ENCODE measurements around the gene RBMY1D.
"Not testable (repeated sequence)": the region's sequence is repeated elsewhere in the genome, so short reads cannot be mapped to it uniquely, and the experiment has no call there.

The RBMY1D gene

DNA sequence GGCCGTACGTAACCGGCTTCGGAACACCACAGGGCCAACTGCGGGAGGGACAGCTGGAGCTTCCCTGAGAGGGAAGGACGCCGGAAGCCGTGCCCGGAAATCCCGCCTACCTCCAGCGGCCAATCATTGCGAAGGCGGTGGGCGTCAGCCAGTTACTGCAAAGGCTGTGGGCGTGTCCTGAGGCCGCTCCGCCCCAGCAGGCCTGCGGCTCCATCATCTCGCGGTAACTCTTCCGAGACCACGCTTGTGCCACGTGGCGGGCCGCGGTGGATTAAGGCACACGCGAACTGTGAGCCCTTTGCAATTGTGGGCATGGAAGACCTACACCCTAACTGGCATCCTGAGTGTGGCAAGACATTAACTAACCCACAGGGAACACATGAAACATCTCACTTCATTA, at the start of gene RBMY1D:
RBMY1D (minus strand) TSS at position 101 of the 400 bp plus-strand sequence. CDS start 2,013 bp downstream, outside the sequence.
- not testable (repeated sequence) for H3K4me2 ChIP-seq, H3K36me3 ChIP-seq, H3K4me1 ChIP-seq, H3K27ac ChIP-seq, H3K9ac ChIP-seq, H3K27me3 ChIP-seq, H3K9me3 ChIP-seq, H3K4me3 ChIP-seq, H4K20me1 ChIP-seq

DNA sequence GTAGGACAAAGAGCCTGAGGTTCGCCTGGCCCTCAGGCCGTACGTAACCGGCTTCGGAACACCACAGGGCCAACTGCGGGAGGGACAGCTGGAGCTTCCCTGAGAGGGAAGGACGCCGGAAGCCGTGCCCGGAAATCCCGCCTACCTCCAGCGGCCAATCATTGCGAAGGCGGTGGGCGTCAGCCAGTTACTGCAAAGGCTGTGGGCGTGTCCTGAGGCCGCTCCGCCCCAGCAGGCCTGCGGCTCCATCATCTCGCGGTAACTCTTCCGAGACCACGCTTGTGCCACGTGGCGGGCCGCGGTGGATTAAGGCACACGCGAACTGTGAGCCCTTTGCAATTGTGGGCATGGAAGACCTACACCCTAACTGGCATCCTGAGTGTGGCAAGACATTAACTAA, 23.6 kb upstream of the RBMY1D start, which contains the start of gene RBMY1E:
RBMY1E (minus strand) TSS at position 101 of the 400 bp plus-strand sequence. CDS start 1,978 bp downstream, outside the sequence.
- H3K4me1 ChIP-seq, H3K27ac ChIP-seq, H3K27me3 ChIP-seq, H4K20me1 ChIP-seq, H3K4me3 ChIP-seq, H3K4me2 ChIP-seq, H3K36me3 ChIP-seq, H3K9ac ChIP-seq, H3K9me3 ChIP-seq: not testable (repeated sequence)

DNA sequence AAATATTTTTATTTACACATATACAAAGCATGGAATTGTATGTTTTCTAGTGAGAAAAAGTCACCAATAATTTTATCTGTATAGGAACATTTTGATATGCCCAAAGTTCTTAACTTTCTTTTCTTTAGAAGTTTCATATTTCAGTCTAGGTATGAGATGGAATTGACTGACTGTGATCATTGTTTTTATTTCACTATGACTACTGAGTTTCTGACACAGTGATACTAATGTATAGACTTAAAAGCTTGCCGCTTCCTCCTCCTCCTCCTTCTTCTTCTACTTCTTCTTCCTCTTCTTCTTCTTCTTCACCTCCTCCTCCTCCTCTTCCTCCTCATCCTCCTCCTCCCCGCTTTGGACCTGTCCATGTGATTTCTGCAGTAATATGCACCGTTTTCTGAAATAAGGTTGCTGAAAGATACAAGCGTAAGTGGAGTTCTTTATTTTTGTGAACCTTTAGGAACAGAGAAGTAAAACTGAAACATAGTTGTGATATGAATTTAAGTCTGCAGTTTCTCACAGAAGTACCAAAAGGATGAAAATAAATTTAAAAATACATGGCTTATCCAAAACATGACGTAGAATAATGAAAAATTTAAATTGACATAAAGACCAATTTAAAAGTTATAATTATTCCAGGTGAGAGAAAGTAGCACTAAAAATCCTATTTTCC, 24.8 kb downstream of the RBMY1D start:
- H3K4me2 ChIP-seq, H3K36me3 ChIP-seq, H3K4me3 ChIP-seq, H4K20me1 ChIP-seq, H3K27ac ChIP-seq, H3K4me1 ChIP-seq, H3K27me3 ChIP-seq, H3K9ac ChIP-seq, H3K9me3 ChIP-seq: not testable (repeated sequence)

DNA sequence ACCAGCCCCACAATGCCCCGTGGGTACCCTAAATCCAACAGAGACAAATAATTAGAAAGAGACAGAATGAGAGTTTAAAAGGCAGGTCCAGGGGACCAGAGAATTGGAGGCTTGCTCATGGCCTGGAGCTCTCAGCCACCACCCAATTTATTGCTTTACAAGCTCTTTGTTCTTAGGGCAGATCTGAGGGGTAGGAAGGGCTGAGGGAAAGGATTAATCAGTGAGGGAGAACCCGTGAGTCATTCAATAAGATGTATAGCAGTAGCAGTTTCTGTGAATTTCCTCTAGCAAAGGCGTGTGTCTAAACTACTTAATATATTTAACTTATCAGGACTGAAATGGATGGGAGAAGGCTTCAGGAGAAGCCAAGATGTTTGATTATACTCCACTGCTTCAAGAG, 48.8 kb downstream of the RBMY1D start:
- Histone ChIP-seq H3K4me2 (no peak overlapping the region), H3K27ac (no peak overlapping the region), H3K4me3 (no peak overlapping the region), H3K4me1 (no peaks in the 10 kb centered on the region), H3K27me3 (no peaks in the 10 kb centered on the region), H4K20me1 (no peaks in the 10 kb centered on the region), H3K36me3 (no peaks in the 10 kb centered on the region), H3K9ac (no peak overlapping the region), H3K9me3 (no peaks in the 10 kb centered on the region)
- TF ChIP-seq Cebpa-rat (IDR thresholded peaks at IDR 0.05): no peak

DNA sequence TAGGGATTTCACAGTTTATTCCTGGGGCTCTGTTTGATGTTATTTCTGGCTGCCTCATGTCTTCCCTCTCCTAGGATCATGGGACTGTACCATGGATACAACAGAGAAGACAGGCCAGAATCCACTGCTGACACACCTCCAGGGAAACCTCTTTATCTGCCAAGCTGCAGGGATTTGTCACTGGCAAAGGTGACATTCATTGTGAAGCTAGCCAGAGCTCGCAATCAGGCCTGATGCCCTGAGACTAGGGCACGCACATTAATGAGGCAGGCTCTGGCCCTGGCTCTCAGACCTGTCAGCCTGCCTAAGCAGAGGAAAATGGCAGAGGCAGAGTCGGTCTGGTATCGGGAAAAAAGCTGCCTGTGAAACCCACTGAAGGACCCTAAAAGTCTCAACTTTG, 52.2 kb downstream of the RBMY1D start:
- Histone ChIP-seq H4K20me1 (no peaks in the 10 kb centered on the region), H3K4me2 (no peak overlapping the region), H3K9me3 (no peaks in the 10 kb centered on the region), H3K27me3 (no peaks in the 10 kb centered on the region), H3K4me1 (no peaks in the 10 kb centered on the region), H3K36me3 (no peaks in the 10 kb centered on the region), H3K9ac (no peak overlapping the region), H3K27ac (no peak overlapping the region), H3K4me3 (no peak overlapping the region)
- TF ChIP-seq Cebpa-rat (IDR thresholded peaks at IDR 0.05): no peak

DNA sequence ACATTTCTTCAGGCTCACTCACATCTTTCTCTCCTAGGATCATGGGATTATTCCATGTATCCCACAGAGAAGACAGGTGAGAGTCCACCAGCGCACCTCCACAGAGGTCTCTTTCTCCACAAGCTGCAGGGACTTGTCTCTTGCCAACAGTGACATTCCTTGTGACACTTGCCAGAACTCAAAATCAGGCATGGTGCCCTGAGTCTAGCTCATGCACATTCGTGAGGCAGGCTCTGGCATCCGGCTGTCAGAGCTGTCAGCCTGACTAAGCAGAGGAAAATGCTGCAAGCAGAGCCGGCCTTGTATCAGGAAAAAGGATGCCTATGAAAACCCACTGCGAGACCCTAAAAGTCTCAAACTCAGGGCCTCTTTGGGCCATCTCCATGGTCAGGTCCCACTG, 54.8 kb downstream of the RBMY1D start:
- Histone ChIP-seq H3K9ac (no peak overlapping the region), H4K20me1 (no peaks in the 10 kb centered on the region), H3K4me3 (no peak overlapping the region), H3K4me1 (no peaks in the 10 kb centered on the region), H3K27me3 (no peaks in the 10 kb centered on the region), H3K9me3 (no peaks in the 10 kb centered on the region), H3K27ac (no peak overlapping the region), H3K4me2 (no peak overlapping the region), H3K36me3 (no peaks in the 10 kb centered on the region)
- no peak for TF ChIP-seq Cebpa-rat (IDR thresholded peaks at IDR 0.05)

DNA sequence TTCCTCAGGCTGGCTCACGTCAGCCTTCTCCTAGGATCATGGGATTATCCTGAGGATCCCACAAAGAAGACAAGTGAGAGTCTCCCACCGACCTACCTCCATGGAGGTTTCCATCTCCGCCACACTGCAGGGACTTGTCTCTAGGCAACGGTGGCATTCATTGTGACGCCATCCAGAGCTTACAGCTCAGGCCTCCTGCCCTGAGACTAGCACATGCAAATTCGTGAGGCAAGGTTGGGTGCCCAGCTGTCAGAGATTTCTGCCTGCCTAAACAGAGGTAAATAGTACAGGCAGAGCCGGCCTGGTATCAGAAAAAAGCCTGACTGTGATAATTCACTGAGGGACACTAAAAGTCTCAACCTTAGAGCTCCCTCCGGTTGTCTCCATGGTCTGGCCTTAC, 58.0 kb downstream of the RBMY1D start:
- H3K9ac ChIP-seq: no peak overlapping the region
- no peak overlapping the region for H3K4me2 ChIP-seq
- H3K4me3 ChIP-seq: no peak overlapping the region
- H3K36me3 ChIP-seq: no peaks in the 10 kb centered on the region
- no peak for TF ChIP-seq Cebpa-rat (IDR thresholded peaks at IDR 0.05)
- no peaks in the 10 kb centered on the region for H3K9me3 ChIP-seq
- H4K20me1 ChIP-seq: no peaks in the 10 kb centered on the region
- no peak overlapping the region for H3K27ac ChIP-seq
- H3K27me3 ChIP-seq: no peaks in the 10 kb centered on the region
- H3K4me1 ChIP-seq: no peaks in the 10 kb centered on the region

DNA sequence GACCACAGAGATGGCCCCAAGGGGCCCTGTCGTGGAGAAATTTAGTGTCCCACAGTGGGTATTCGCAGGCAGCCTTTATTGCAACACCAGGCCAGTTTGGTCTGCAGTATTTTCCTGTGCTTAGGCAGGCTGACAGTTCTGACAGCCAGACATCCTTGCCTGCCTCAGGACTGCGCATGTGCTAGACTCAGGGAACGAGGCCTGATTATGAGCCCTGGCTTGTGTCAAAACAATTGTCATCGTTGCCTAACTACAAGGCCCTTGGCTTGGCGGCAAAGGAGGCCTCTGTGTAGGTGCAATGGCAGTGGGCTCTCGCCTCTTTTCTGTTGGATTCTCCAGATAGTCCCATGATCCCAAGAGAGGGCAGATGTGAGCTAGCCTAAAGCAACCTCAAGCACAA, 59.3 kb downstream of the RBMY1D start:
- no peaks in the 10 kb centered on the region for H3K27me3 ChIP-seq
- no peak overlapping the region for H3K9ac ChIP-seq
- no peak for TF ChIP-seq Cebpa-rat (IDR thresholded peaks at IDR 0.05)
- H3K27ac ChIP-seq: no peak overlapping the region
- H3K4me1 ChIP-seq: no peaks in the 10 kb centered on the region
- no peak overlapping the region for H3K4me3 ChIP-seq
- no peaks in the 10 kb centered on the region for H4K20me1 ChIP-seq
- H3K9me3 ChIP-seq: no peaks in the 10 kb centered on the region
- no peak overlapping the region for H3K4me2 ChIP-seq
- H3K36me3 ChIP-seq: no peaks in the 10 kb centered on the region
